ENCODE measurements around the gene LILRB3.
"Not testable (repeated sequence)": the region's sequence is repeated elsewhere in the genome, so short reads cannot be mapped to it uniquely, and the experiment has no call there.

The LILRB3 gene

DNA sequence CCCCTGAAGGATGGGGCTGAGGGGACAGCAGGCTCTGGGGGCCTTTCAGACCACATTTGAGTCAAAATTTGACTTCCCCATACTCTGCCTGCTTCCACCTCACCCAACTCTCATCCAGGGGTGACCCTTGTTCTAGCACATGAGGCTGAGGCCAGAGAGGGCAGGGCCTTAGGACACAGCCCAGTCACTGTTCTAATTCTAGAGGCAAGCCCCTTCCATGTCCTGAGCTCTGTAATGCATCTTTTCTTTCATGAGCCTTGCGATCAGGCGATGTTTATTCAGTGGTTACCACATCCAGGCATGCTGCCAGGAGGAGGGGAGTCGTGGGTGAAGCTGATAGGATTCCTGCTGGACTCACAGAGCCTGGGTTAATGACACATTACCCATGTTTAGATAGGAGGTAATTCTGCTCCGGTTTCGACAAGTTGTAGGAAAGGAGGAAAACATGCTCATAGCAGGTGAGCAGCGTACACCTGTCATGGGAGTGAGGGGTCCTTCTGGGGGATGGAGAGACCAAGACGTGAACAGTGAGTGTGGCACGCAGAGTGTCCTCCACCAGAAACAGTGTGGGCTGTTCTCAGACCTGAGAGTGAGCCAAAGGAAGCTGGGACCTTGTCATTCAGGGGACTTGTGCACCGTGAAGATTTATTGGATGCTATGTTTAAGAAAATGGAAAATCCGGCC lies 12.9 kb downstream of the LILRB3 start:
- no peak for DNase-seq (ENCODE audit: low read depth in 2 of 2)

DNA sequence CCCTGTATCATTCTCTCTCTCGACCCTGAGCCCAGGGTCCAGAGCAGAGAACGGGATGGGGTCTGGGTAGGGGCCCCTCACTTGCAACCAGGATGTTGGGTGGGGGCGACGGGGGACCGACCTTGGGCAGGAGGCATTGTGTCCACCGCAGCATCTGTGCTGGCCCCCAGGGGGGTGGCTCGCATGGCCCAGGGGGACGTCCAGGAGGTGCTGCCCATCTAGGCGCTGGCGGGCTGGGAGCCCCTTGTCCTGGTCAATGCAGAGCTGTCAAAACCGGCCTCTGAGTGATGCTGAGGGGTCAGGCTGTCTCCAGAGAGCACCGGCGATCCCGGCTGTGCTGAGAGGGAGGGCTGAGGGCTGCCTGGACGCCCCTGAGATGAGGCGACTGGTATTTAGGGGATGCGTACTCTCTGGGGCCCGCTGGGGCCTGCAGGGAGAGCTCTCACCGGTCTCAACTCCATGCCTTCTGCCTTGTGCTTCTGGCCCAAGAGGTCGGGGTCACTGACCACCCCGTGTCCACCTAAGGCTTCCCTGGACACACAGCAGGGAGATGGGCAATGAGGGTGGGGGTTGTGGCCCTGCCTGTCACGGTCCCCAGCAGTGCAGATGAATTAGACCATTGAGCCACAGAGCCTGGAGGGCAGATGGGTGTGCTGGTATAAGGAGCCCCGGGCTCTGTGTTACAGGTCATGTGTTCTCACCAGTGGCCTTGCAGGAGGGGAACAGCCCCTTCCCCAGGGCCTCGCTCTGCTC lies 13.6 kb downstream of the LILRB3 start:
- DNase-seq (ENCODE audit: low read depth in 2 of 2) = no peak

DNA sequence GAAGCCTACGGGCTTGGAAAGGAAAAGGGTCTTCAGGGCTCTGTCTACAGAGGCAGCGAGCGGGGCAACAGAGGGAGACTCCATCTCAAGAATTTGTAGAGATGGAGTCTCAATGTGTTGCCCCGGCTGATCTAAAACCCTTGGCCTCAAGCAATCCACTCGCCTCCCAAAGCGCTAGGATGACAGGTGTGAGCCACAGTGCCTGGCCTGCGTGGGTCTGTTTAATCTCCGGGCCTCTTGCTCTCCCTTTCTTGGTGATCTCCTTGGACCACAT lies 14.1 kb downstream of the LILRB3 start:
- no peak for DNase-seq (ENCODE audit: low read depth in 2 of 2)

DNA sequence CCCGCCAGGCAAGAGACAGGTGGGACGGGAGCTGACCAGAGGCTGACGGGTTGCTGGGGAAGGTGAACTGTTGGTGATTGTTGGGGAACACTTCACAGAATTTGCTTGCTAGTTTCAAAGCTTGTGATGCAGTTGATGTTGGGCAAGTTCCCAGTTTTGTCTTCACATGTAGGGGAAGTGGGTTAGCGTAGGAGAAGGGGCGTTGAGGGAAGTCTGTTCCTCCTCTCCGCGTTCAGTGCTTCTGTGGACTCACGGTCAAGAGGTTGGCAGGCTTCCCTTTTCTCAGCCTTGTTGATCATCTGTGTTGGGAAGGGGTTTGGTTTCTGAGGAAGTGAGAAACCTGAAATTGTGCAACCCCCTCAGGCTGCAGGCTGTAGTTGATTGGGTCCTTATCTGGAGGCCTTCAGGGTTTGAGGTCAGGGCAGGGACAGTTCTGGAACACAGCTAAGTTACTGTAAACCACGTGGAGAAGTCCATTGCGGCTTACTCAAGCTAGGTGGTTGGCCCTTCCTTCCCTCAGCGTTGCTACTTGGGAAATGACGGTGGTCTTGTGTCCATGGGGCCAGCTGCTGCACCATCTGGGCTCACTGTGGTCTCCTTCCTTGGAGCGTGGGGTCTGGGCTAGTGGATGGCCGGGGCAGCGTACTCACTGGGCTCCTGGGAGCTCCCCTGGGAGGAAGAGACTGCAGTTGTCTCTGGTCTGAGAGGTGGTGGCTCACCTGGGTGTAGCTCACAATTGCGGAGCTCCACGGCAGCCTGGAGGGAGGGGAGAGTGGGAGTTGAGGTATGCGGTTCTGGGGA lies 14.6 kb downstream of the LILRB3 start:
- DNase-seq (ENCODE audit: low read depth in 2 of 2) = no peak

DNA sequence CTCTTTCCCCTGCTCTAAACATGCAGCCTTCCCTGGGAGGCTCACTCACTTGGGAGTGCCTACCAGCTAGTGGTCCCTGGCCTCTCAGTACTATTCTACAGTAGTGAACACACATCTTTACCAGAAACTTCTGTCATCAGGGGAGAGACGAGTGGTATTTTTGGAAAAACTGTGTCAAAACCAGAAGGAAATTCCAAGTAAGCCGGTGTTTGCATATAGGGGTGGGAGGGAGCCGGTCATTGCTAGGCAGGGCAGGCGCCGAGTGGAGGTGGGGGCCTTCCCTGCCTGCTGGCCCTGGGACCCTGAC lies 15.2 kb downstream of the LILRB3 start:
- no peak for DNase-seq (ENCODE audit: low read depth in 2 of 2)

DNA sequence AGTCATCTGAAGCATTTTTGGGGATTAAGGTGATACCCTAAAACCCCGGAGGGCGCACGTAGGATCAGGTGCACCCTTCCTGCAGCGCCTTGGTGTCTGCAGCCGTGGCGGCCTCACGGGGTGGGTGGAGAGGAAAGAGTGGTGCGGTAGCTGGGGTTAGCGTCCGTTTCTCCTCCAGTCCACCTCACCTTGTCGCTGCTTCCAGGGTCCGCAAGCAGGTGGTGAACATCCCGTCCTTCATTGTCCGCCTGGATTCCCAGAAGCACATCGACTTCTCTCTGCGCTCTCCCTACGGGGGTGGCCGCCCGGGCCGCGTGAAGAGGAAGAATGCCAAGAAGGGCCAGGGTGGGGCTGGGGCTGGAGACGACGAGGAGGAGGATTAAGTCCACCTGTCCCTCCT lies 15.6 kb downstream of the LILRB3 start:
- DNase-seq (ENCODE audit: low read depth in 2 of 2) = not testable (repeated sequence)

DNA sequence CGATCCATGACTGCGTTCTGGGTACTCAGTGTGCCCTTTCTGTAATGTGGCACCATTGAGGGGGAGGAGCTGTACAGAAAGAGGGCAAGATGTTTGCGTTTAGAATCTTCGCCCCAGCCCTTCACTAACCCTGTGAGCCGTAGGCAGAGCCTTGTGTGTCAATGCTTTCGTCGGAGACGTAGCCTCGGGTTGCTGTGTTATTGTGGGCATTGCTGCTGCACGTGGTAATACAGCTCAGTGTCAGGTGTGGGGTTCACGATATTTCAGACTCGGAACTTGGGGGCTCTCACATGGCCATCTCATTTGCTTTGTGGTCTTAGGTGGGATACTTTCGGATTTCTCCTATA lies 16.0 kb downstream of the LILRB3 start:
- DNase-seq (ENCODE audit: low read depth in 2 of 2) = no peak

DNA sequence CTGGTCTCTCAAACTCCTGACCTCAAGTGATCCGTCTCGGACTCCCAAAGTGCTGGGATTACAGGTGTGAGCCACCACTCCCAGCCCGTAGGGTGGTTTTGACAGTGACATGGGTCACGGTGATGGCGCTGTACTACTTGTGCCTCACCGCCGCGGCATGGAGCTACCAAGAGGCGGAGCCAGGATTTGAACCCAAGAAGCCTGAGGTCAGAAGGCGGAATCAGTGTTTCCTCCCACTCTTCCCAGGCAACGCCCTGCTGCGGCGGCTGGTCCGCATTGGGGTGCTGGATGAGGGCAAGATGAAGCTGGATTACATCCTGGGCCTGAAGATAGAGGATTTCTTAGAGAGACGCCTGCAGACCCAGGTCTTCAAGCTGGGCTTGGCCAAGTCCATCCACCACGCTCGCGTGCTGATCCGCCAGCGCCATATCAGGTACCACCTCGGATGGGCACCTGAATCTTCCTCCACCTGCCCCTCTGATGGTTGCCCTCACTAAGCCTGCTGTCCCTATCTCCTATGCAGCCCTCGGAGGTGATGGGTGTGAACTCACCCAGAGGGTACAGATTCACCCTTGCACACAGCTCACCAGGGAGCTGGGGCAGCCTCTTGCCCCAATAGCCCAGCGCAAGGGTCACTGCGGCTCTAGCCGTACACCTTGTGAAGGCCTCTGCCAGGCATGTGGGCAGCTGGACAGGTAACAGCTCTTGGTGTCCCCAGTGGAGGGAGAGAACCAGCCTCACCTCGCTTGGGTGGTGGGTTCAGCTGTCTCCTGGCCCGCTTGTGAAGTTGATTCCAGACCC lies 16.6 kb downstream of the LILRB3 start:
- DNase-seq (ENCODE audit: low read depth in 2 of 2) = no peak

DNA sequence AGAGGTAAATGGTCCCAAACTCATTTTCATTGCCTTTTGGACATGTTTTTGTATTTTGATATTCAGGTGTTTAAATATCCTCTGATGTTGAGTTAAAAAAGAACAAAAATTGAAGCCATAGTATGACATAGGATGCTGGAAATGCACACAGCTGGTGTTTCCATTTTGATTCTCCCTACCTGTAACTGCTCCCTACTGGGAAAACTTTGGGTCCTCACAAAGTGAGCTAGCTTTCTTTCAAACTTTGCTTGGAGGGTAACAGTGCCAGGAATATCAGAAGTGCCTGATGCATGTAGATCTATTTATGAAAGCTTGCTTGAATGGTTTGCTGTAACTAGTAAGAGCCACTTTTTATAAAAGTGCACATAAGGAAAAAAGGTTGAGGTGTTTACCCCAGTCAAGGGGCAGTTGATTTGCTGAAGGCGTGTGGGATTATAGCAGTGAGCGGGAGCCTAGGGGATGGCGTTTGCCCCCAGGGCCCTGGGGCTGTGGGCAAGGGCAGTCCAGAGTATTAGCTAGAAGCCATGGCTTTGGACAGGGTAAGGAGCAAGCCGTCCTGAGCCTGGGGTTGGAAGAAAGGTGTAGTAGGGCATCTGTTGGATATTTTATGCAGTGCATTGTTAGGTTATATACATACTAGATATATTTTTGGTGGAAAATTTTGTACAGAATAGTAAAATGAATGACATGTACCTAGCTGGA lies 17.9 kb downstream of the LILRB3 start:
- DNase-seq (ENCODE audit: low read depth in 2 of 2) = no peak

DNA sequence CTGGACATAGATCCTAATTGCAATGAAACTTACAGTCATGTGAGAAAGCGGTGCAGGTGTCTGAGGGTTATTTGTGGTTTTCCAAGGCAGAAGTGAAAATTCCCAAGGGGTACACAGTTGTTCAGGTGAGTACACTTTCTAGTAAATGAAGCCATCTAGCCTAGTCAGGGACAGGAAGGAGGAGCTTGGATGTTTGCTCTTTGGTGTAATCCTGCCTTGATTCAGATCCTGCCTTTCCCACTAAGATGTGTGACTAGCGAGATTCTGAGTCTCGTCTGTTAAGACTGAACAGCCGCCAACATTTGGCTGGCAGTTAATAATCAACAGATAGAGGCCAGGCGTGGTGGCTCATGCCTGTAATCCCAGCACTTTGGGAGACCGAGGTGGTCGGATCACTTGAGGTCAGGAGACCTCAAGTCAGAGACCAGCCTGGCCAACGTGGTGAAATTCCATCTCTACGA lies 19.6 kb downstream of the LILRB3 start:
- no peak for DNase-seq (ENCODE audit: low read depth in 2 of 2)

DNA sequence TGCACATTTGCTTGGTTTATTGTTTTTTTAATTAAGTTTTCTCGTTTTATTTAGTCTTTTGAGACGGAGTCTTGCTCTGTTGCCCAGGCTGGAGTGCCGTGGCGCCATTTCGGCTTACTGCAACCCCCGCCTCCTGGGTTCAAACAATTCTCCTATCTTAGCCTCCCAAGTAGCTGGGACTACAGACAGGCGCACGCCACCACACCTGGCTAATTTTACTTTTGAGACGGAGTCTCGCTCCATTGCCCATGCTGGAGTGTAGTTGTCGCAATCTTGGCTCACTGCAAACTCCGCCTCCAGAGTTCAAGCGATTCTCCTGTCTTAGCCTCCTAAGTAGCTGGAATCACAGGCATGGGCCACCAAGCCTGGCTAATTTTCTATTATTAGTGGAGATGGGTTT lies 20.8 kb downstream of the LILRB3 start:
- DNase-seq (ENCODE audit: low read depth in 2 of 2) = no peak

DNA sequence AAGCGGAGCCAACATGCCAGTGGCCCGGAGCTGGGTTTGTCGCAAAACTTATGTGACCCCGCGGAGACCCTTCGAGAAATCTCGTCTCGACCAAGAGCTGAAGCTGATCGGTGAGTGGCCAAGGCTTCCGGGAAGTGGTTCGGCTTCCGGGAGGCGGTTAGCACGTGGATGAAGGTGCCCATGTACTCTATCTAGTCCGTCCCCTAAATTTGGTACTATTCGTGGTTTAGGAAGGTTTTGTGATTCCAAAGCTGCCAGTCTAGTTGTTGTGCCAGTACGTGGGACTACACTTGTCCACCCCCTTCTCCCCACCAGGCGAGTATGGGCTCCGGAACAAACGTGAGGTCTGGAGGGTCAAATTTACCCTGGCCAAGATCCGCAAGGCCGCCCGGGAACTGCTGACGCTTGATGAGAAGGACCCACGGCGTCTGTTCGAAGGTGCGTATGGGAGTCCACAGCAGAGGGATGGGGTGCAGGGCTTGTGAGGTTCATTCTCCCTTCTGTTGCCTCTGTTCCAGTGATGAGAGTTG lies 21.6 kb downstream of the LILRB3 start:
- no peak for DNase-seq (ENCODE audit: low read depth in 2 of 2)

DNA sequence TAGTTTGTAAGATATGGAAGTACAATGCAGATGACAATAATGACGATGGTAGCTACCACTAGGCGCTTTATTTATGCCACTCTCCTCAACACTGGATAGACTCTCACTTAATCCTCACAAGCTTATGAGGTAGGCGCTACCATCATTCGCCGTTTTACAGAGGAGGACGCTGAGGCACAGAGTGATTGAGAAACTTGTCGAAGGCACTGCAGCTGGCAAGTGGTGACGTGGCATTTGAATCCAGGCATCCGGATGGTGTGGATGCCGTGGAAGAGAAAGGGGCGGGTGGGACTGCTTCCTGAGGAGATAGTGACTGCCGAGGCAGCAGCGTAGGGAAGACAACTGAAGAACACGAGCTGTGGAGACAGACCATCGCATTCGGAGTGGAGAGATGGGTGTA lies 23.4 kb downstream of the LILRB3 start:
- no peak for DNase-seq (ENCODE audit: low read depth in 2 of 2)

DNA sequence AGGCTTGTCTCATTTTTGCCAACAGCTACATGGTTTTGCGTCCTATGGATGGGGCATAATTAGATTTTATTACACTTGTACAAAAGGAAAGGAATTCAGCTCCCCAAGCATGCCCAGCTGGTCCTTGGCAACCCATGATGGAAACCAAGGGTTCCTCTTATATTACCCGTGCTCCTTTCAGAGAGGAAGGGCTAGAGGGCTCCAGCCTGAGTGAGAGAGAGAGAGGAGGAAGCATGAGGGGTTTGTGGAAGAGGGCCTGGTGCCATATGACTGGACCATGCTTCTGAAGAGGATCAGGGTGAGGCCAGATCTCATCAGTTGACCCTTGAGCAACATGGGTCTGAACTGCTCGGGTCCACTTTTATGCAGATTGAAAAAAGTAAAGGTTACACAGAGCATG lies 25.7 kb downstream of the LILRB3 start:
- DNase-seq (ENCODE audit: low read depth in 2 of 2) = no peak

DNA sequence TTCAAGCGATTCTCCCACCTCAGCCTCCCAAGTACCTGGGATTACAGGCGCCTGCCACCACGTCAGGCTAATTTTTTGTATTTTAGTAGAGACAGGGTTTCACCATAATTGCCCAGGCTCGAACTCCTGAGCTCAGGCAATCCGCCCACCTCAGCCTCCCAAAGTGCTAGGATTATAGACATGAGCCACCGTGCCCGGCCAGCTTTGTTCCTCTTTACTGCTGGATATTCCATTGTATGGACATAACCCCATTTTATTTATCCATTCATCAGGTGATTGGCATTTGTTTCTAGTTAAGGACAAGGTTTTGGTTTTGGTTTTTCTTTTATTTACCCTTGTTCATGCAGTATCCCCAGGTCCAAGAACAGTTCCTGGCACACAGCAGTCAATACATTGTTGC lies 26.3 kb downstream of the LILRB3 start:
- no peak for DNase-seq (ENCODE audit: low read depth in 2 of 2)

DNA sequence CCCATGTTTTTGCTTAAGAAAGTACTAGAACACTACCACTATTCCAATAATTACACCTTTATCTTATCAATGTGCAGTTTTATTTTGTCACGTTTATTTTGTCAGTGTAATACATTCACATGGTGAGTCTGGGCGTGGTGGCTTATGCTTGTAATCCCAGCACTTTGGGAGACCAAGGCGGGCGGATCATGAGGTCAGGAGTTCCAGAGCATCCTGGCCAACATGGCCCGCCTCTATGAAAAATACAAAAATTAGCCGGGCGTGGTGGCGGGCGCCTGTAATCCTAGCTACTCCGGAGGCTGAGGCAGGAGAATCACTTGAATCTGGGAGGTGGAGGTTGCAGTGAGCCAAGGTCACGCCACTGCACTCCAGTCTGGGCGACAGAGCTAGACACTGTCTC lies 28.3 kb downstream of the LILRB3 start:
- not testable (repeated sequence) for DNase-seq (ENCODE audit: low read depth in 2 of 2)

DNA sequence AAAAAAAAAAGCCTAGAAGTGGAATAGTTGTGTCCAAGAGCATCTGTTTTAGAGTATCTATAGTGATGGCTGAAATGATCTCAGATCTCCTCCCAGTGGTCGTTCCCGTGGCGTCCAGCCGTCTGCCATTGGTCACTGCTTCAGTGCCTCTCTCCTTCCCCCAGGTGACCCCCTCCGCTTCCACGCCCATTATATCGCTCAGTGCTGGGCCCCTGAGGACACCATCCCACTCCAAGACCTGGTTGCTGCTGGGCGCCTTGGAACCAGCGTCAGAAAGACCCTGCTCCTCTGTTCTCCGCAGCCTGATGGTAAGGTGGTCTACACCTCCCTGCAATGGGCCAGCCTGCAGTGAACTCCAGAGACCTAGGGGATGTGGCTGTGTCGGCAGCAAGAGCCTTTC lies 29.8 kb downstream of the LILRB3 start:
- no peak for DNase-seq (ENCODE audit: low read depth in 2 of 2)

DNA sequence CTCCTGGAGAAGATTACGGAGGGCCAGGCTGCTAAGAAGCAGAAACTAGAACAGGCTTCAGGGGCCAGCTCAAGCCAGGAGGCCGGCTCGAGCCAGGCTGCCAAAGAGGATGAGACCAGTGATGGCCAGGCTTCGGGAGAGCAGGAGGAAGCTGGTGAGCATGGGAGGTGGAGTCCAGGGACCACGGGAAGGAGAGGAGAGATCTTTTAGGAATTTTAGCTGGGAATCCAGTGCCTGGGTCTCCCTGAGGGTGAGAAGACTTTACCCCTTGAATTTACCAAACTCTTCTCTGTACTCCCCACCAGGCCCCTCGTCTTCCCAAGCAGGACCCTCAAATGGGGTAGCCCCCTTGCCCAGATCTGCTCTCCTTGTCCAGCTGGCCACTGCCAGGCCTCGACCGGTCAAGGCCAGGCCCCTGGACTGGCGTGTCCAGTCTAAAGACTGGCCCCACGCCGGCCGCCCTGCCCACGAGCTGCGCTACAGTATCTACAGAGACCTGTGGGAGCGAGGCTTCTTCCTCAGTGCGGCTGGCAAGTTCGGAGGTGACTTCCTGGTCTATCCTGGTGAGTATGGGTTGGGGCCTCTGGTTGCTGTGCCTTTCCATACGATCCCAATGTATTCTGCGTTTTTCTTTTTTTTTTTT lies 30.9 kb downstream of the LILRB3 start:
- no peak for DNase-seq (ENCODE audit: low read depth in 2 of 2)

DNA sequence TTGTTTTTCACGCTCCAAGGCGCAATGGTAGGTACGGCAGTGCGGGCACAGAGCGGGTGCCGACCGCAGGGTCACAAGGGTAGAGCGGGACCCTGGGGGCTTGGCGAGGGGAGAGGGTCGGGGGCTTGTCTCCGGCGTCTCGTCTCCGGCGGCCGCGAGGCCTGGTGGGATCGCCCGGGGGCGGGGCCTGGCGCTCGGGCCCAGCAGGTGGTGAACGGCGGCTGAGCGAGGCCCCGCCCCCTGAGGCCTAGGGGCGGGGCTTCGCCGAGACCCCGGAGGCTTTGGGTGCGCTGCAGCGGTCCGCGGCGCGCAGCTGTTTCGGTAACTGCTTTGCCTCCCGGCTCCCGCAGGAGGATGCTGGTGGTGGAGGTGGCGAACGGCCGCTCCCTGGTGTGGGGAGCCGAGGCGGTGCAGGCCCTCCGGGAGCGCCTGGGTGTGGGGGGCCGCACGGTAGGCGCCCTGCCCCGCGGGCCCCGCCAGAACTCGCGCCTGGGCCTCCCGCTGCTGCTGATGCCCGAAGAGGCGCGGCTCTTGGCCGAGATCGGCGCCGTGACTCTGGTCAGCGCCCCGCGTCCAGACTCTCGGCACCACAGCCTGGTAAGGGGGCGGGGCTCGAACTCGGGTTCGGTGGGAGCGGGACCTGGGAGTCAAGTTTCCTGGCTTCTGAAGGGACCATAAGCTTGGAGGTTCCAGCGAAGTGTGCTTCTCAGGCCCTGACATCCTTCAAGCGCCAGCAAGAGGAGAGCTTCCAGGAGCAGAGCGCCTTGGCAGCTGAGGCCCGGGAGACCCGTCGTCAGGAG lies 31.6 kb downstream of the LILRB3 start, which contains the start of gene TSEN34:
Gene TSEN34 (plus strand): TSS at position 298 of the 800 bp plus-strand sequence. CDS start 57 bp downstream, at position 355.
- peak; percentile 68 to 74 for DNase-seq (ENCODE audit: low read depth in 2 of 2)

DNA sequence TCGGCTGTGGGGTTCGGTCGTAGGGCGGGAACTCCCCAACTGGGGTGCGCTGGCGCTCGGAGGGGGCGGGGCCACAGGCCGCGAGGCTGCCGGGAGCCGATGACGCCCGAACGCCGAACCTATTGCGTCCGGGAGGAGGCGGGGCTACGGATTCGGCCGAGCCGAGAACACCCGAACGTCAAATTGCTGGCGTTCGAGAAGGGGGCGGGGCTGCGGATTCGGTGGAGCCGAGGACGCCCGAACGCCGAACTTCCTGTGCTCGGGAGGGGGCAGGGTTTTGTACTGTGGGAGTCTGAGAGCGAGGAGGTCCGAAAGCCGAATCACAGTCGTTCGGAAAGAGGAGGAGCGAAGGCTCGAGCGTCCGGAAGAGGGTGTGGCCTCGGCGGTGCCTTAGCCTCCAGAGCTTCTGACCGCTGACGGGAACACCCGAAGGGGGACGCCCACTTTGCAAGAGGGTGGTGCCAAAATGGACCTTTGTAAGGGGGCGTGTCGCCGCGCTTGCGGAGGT lies 32.2 kb downstream of the LILRB3 start:
- peak; percentile 100 for DNase-seq (ENCODE audit: low read depth in 2 of 2)
